RPMI7951 (cell line): ENCODE data around the gene GORAB. TPM values are rescaled to one million over a fixed set of nuclear protein-coding genes. Genes with fewer than 3 reads are reported as not detected.

Source experiments
- DNase-seq: peaks from one replicate; pipeline ENCODE4 v3.0.0-alpha.2; 2012; ENCODE audit warnings: low read depth
- total RNA-seq: library from RNA; depleted of rRNA; stranded (reverse); fragments of >200 nt; shearing (Covaris generic); gene quantifications from 2 replicates; pipeline ENCODE4 v1.2.3, GENCODE V29; 2014

Gene GORAB
- total RNA-seq, 1 experiment from 2014 or later: 19.8 TPM

GRCh38 chr1:170537798-170538503, 6.0 kb downstream of the GORAB start:
- no peak for DNase-seq

DNA sequence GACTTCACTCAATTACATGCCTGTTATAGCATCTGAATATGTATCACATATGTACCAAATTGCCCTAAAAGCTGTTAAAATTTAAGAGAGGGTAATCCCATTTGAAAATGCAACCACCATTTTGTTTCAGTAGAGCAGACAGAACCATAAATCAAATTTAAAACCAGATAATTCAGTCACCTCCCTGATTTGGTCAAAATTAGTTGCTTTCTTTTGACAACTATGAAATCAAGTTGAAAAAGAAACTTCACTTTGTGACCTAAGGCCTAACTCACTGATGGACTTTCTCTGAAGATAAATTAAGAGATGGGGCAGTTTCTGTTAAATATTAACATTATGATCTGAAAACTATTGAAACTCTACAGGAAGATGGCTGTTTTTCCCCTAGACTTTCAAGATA, 6.7 kb downstream of the GORAB start:
- no peak for DNase-seq

GRCh38 chr1:170539154-170539553, 7.2 kb downstream of the GORAB start:
- DNase-seq: peak; percentile 53

DNA sequence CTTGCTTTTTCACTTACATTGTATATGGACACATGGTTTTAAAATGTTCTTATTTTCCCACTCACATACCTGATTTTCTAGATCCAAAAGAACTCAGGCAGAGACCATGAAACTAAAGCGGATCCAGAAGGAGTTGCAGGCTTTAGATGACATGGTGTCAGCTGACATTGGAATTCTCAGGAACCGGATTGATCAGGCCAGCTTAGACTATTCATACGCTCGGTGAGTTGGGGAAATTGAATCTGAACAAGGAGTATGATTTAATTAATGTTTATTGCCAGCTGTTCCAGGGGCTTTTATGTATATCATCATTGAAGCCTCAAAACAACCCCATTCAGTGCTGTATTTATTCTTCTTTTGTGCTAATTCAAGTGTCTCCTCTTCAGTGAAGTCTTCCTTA, 12.7 kb downstream of the GORAB start:
- no peak for DNase-seq

GRCh38 chr1:170545476-170545875, 13.5 kb downstream of the GORAB start:
- DNase-seq: peak; percentile 84

DNA sequence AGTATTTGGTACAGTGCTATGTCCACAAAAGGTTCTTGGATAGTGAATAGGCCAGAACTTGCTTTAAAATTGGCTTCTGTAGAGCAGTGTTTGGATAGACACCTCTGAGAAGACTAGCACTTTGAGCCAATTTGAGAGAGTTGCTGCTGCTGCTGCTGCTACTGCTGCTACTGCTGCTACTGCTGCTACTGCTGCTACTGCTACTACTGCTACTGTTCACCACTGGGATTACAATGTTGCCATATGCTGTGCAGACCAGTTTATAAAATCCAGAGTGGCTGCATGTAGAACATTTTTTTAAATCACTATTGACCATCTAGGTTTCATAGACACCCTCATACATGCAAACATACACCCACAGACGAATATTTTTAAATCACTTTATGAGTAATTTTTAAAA, 15.3 kb downstream of the GORAB start:
- DNase-seq: no peak

DNA sequence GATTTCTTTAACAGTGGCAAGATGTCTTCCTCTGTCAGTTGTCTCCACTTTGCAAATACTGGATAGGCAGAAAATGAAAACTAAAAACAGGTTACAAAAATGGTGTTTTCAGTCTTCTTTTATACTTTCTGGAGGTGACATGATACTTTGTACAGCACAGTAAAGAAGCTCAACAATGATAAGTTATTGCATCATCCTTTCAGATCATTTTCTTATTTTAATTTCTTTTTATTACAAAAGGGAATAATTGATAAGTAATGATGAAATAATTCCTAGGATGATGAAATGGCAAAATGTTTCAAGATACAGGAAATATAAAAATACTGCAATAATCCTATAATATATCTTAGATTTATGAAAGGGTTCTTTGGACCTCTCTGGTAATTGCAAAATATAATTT, 16.5 kb downstream of the GORAB start:
- no peak for DNase-seq

DNA sequence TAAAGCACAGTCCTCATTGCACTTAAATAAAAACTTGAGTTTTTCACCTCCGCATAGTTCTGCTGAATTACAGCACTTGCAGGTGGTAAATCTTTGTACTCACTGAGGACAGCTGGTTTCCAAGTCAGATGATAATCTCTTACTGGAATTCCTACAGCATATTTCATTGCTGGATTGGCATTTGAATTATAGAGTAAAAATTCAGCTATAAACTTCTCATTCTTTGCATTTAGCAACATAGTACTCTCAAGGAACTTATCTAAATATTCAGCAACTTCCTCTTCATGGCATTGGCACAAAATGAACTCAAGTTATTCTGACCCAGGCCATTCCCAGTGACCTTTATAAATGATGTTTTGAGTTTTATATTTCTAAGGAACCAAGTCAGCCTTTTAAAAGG, 23.4 kb downstream of the GORAB start:
- DNase-seq: no peak

- peak; percentile 62 for DNase-seq
Measured at GRCh38 chr1:170556917-170557316, 25.0 kb downstream of the GORAB start.

DNA sequence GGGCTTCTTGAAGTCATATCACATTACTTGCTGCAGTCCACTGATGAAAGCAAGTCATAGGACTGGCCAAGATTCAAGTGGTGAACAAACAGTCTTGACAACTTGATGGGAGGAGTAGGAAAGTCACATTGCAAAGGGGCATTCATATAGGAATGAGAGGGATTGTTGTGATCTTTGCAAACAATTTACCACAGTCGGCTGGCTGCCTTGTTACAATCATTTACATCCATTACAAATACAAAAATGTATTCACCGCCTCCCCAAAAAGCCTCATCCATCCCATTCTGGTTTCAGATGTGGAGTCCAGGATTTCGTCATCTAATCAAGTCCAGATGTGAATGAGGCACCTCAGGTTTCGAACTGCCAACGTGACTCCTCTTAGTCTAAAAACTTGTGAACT, 26.8 kb downstream of the GORAB start:
- peak; percentile 28 for DNase-seq

GRCh38 chr1:170559166-170559565, 27.2 kb downstream of the GORAB start:
- no peak for DNase-seq

DNA sequence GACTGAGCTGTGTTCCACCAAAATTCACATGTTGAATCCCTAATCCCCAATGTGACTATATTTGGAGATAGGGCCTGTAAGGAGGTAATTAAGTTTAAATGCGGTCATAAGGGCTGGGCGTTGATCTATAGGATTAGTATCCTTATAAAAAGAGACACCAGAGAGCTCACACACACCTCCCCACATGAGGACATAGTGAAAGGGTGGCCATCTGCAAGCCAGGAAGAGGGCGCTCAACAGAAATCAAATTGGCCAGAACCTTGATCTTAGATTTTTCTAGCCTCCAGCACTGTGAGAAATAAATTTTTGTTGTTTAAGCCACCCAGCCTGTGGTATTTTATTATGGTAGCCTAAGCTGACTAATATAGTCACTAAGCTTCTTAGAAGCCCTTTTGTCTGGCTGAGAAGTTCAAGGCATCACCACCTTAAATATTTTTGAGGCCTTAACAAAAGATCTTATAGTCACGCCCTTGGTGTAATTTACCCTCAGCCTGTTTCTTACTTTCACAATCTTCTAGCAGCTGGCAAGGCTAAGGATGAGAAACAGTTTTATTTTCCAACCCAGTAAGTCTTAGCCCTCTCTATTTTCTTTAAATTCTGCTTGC, 28.8 kb downstream of the GORAB start:
- DNase-seq: peak; percentile 31

DNA sequence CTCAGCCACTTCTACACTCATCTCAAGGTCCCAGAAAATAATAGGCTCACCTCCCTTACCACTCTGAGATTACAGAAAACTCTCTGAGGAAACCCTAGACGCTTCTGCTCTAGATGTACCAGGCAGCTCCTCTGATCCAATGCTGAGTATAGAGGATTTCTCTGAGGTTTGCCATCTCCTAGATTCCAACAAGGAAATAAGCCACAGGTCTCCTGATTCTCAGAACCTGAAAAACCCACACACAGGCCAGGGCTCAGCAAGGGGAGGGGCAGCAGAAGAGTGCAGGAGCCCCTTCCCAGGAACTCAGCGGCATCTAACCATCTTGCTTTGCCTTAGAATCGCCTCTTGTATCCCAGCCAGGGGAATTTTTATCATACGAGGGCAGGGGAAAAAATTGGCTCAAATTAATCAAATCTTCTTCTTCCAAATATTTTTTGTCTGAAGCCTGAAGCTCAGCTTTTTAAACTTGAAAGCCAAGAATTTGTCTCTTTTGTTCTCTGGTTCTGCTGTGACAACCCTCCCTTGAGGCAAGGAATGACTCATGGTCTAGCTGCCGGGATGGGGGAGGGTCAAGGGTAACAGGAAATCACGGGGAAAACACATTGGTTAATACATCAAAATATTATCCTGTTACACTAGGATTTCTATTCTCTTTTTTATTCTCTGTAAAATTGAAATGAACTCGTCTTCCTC, 30.8 kb downstream of the GORAB start:
- DNase-seq: peak; percentile 91

- no peak for DNase-seq
Measured at GRCh38 chr1:170567214-170567613, 35.2 kb downstream of the GORAB start.

DNA sequence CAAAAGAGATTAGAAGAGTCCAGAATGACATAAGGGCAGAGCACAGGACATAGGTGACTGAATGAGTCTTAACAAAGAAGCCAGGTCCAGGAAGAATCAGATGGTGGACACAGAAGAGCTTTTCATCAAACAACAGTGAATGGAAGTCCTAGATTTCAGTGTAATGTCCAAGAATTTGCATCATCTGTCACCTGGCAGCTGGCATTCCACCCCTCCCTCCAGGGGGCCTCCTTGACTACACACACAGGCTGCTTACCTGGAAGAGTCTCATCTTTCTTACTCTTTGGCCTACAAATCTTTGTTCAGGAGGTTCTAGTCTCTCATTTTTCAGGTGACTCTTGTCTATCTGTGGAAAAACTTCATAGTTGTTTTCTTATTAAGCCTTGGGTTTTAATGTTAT, 36.2 kb downstream of the GORAB start:
- DNase-seq: no peak

DNA sequence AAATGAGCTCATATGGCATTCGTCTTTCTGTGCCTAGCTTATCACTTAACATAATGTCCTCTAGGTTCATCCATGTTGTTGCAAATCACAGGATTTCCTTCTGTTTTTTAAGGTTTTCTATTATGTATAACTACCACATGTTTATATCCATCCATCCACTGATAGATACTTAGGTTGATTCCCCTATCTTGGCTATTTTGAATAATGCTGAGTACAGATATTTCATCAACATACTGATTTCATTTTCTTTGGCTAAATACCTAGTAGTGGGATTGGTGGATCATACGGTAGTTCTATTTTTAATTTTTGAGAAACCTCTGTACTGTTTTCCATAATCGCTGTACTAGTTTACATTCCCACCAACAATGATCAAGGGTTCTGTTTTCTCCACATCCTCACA, 45.0 kb downstream of the GORAB start:
- no peak for DNase-seq

DNA sequence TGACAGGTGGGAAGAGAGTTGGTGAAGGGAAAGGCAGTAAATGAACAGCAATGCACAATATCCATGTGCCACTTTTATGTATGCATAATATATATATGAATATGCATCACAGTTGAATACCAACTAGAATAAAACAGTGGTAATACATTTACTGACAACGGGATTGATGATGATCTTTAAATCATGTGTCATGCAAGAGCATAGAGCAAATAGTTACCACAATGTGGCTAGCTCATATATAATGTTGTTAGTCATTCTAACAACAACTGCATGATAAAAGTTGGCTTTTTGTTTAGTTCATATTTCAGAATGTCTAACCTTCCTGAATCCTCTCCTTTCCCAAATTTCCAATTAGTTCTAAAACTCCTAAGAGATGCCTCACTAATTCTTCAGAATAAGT, 46.4 kb downstream of the GORAB start:
- no peak for DNase-seq

DNA sequence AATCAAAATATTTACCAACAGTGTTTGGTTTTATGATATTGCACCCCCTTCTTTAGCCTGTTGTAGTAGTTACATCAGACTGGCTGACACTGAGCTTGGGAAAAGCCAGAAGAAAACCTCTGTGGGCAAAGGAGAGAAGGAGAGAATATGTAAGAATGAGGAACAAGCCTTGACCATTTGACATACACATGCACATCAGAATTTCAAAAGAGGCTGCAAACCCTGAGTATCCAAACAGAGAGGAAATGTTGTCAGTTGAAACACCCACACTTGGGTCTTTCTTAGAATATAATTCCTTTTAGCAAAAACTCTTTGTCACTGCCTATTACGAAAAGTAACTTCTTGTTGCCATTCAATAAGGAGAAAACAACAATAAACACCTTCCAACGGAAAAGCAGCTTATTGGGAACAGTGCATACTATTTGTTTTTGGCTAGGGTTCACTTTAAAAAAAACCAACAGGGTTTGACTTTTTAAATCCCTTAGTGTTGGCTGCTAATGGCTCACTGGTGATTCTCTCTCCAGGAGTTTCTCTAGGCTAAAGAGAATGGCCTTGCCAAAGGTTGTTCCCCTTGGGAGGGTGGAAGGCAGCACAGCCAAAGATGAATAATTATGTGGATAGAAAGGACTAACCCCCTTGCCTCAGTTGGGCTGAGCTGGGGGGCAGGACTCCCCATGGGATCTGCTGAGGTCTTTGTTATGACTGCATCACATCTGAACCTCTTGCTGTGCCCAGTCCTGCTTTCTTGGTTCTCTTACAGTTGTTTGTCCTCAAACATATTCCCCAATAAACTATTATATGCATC, 48.9 kb downstream of the GORAB start:
- no peak for DNase-seq

DNA sequence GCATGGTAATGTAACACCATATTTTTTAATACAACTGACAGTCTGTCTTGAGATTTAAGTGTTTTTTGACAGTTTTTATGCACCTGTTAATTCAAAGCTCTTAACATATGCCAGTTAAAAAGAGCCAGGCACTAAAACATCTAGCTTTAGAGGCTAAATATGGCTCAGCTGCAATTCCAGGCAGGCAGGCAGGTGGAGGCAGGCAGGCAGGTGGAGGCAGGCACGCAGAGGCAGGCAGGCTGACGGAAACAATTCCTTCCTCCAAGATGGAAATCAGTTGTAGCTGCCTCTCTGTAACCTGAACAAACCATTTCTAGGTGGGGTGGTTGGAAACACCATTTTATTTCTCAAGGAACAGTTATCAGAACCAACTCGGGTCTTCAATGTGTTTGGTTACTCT, 51.2 kb downstream of the GORAB start:
- DNase-seq: no peak

GRCh38 chr1:170586321-170587252, 54.6 kb downstream of the GORAB start:
- peak; percentile 43 for DNase-seq

- DNase-seq: peak; percentile 15
Measured at GRCh38 chr1:170587253-170587593, 55.3 kb downstream of the GORAB start.
